ENCODE results near the gene SOX6.

DNA sequence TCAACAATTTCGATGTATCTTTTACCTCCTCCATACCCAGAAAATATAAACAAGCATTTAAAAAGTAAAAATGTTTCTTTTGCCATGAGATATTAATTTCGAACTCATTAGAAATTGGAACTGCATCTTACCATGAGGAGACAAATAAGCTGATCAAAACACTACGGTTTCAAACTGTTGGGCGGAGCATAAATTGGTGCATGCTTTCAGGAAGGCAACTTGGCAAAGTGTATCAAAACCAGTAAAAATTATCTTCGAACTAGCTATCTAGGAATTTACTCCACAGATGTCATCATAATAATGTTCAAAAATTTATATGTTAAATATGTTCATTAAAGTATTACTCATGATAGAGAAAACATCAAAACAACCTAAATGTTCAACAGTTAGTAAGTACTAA is 21.4 kb upstream of the SOX6 start:
- TF ChIP-seq, protein P1, sequence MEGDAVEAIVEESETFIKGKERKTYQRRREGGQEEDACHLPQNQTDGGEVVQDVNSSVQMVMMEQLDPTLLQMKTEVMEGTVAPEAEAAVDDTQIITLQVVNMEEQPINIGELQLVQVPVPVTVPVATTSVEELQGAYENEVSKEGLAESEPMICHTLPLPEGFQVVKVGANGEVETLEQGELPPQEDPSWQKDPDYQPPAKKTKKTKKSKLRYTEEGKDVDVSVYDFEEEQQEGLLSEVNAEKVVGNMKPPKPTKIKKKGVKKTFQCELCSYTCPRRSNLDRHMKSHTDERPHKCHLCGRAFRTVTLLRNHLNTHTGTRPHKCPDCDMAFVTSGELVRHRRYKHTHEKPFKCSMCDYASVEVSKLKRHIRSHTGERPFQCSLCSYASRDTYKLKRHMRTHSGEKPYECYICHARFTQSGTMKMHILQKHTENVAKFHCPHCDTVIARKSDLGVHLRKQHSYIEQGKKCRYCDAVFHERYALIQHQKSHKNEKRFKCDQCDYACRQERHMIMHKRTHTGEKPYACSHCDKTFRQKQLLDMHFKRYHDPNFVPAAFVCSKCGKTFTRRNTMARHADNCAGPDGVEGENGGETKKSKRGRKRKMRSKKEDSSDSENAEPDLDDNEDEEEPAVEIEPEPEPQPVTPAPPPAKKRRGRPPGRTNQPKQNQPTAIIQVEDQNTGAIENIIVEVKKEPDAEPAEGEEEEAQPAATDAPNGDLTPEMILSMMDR (IDR thresholded peaks at IDR 0.05): no peak
- TF ChIP-seq POLR2A (IDR thresholded peaks at IDR 0.05): no peak
